ENCODE measurements around the gene ARHGAP33. TPM values are rescaled to one million over a fixed set of nuclear protein-coding genes. Genes with fewer than 3 reads are reported as not detected.
"Not testable (repeated sequence)": the region's sequence is repeated elsewhere in the genome, so short reads cannot be mapped to it uniquely, and the experiment has no call there.

ARHGAP33 gene
- total and polyA plus RNA-seq, 10 of the 15 experiments (the other 5 are each of a cell fraction or from before 2014, with no cell fraction given), result 0.05 to 22.9 (median 2.3) TPM; not detected in 1

DNA sequence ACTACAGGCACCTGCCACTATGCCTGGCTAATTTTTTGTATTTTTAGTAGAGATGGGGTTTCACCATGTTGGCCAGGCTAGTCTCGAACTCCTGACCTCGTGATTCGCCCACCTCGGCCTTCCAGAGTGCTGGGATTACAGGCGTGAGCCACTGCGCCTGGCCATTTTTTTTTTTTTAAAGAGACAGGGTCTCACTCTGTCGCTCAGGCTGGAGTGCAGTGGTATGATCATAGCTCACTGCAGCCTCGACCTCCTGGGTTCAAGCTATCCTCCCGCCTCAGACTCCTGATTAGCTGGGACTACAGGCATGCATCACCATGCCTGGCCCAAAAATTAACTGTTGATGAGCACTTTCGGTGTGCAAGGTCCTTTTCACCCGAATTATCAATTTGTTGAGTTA is 60.7 kb downstream of the ARHGAP33 start:
- H4K20me1 ChIP-seq (ENCODE audit: control insufficient read depth, insufficient read depth); H3K9ac ChIP-seq (ENCODE audit: control insufficient read depth, insufficient read depth, low read length); H3K4me1 ChIP-seq (ENCODE audit: control insufficient read depth, insufficient read depth, low read length); H3K27me3 ChIP-seq (replicated peaks in 1 of 2; ENCODE audit: control insufficient read depth in 2 of 2, insufficient read depth in 2 of 2, low read length in 1 of 2); intact Hi-C loops (cut with micrococcal nuclease; ENCODE audit: unreplicated experiment); H3K79me2 ChIP-seq (ENCODE audit: control insufficient read depth, insufficient read depth, low read length); FAIRE-seq; SMC1A ChIA-PET (ENCODE audit: uncharacterized antibody, unreplicated experiment); H3K36me3 ChIP-seq (ENCODE audit: control insufficient read depth in 2 of 2, insufficient read depth in 2 of 2, low read length in 1 of 2); H3K4me3 ChIP-seq; H3K9me3 ChIP-seq (replicated peaks; ENCODE audit: control insufficient read depth, insufficient read depth, low read length); BruUV-seq (replicated peaks); ATAC-seq; in situ Hi-C loops (cut with MboI); H3K27ac ChIP-seq (ENCODE audit: control insufficient read depth, insufficient read depth); H3K4me2 ChIP-seq (ENCODE audit: control insufficient read depth, insufficient read depth); RAD21 ChIA-PET (ENCODE audit: unreplicated experiment); DNase-seq (ENCODE audit: low read depth, low spot score); POLR2A ChIA-PET; H2AFZ ChIP-seq (ENCODE audit: control insufficient read depth, low read depth, low read length): not testable (repeated sequence)
- 9% methylated on average over 11 of the region's 11 CpGs for WGBS (ENCODE audit: insufficient coverage, insufficient replicate concordance, low lambda C conversion rate, missing lambda C conversion rate)
- CTCF ChIA-PET, result interaction anchor here (1.4 kb wide), 1 partner anchor 10 kb away, joined by 4 read pairs; no protein-coding TSS in a partner anchor

Other genes starting within 250 kb of the ARHGAP33 start
Only the 7 nearest of the 29 such genes appear.
- gene IGFLR1, start 33.1 kb upstream of the ARHGAP33 start, total RNA-seq (2014; rRNA removed), result 27.2 and 28.7 TPM in 2 replicates
- gene IGFLR1, start 33.1 kb upstream of the ARHGAP33 start, total RNA-seq (2014; rRNA removed; fragmentation: Illumina TruSeq; extraction: Trizol), result 8.3 and 9.1 TPM in 2 replicates
- 35.3 and 41.7 TPM in 2 replicates for gene IGFLR1, start 33.1 kb upstream of the ARHGAP33 start, total RNA-seq (2021)
- gene IGFLR1, start 33.1 kb upstream of the ARHGAP33 start, polyA plus RNA-seq (2011; rRNA removed), result 10.1 and 22.4 TPM in 2 replicates
- gene IGFLR1, start 33.1 kb upstream of the ARHGAP33 start, polyA plus RNA-seq (2014; fragmentation: Illumina TruSeq; extraction: Trizol), result 5.9 and 8.7 TPM in 2 replicates
- gene IGFLR1, start 33.1 kb upstream of the ARHGAP33 start, polyA plus RNA-seq (2014; fragmentation: Nextera tagmentation; extraction: Ambion mirVana), result 10 to 100 TPM in 1 of 2 experiments, 1 to 10 TPM in 1; 2.5 to 11.9 TPM
- gene IGFLR1, start 33.1 kb upstream of the ARHGAP33 start, polyA plus RNA-seq (2014; rRNA removed), result 39.9 and 47.9 TPM in 2 replicates
- 10 to 100 TPM; 36.4 to 36.8 TPM for gene IGFLR1, start 33.1 kb upstream of the ARHGAP33 start, polyA plus RNA-seq (2016; fragmentation: Nextera tagmentation; extraction: Ambion mirVana)
- 9.4 and 14.0 TPM in 2 replicates for gene U2AF1L4, start 30.1 kb upstream of the ARHGAP33 start, total RNA-seq (2014; rRNA removed)
- gene U2AF1L4, start 30.1 kb upstream of the ARHGAP33 start, total RNA-seq (2014; rRNA removed; fragmentation: Illumina TruSeq; extraction: Trizol), result 7.9 and 9.3 TPM in 2 replicates
- gene U2AF1L4, start 30.1 kb upstream of the ARHGAP33 start, total RNA-seq (2021), result 13.0 and 16.4 TPM in 2 replicates
- 11.8 and 16.2 TPM in 2 replicates for gene U2AF1L4, start 30.1 kb upstream of the ARHGAP33 start, polyA plus RNA-seq (2011; rRNA removed)
- 9.6 and 13.4 TPM in 2 replicates for gene U2AF1L4, start 30.1 kb upstream of the ARHGAP33 start, polyA plus RNA-seq (2014; fragmentation: Illumina TruSeq; extraction: Trizol)
- gene U2AF1L4, start 30.1 kb upstream of the ARHGAP33 start, polyA plus RNA-seq (2014; fragmentation: Nextera tagmentation; extraction: Ambion mirVana), result 10 to 100 TPM in 1 of 2 experiments, 1 to 10 TPM in 1; 9.6 to 13.7 TPM
- gene U2AF1L4, start 30.1 kb upstream of the ARHGAP33 start, polyA plus RNA-seq (2014; rRNA removed), result 21.6 and 22.1 TPM in 2 replicates
- gene U2AF1L4, start 30.1 kb upstream of the ARHGAP33 start, polyA plus RNA-seq (2016; fragmentation: Nextera tagmentation; extraction: Ambion mirVana), result 10 to 100 TPM; 17.1 to 17.4 TPM
- gene PSENEN, start 29.9 kb upstream of the ARHGAP33 start, total RNA-seq (2014; rRNA removed), result 37.8 and 39.4 TPM in 2 replicates
- gene PSENEN, start 29.9 kb upstream of the ARHGAP33 start, total RNA-seq (2014; rRNA removed; fragmentation: Illumina TruSeq; extraction: Trizol), result 34.3 and 34.7 TPM in 2 replicates
- 35.6 and 42.9 TPM in 2 replicates for gene PSENEN, start 29.9 kb upstream of the ARHGAP33 start, total RNA-seq (2021)
- 10.5 and 14.4 TPM in 2 replicates for gene PSENEN, start 29.9 kb upstream of the ARHGAP33 start, polyA plus RNA-seq (2011; rRNA removed)
- gene PSENEN, start 29.9 kb upstream of the ARHGAP33 start, polyA plus RNA-seq (2014; fragmentation: Illumina TruSeq; extraction: Trizol), result 29.9 and 35.1 TPM in 2 replicates
- gene PSENEN, start 29.9 kb upstream of the ARHGAP33 start, polyA plus RNA-seq (2014; fragmentation: Nextera tagmentation; extraction: Ambion mirVana), result 100 to 1,000 TPM; 143 to 178 TPM
- 32.3 and 44.0 TPM in 2 replicates for gene PSENEN, start 29.9 kb upstream of the ARHGAP33 start, polyA plus RNA-seq (2014; rRNA removed)
- gene PSENEN, start 29.9 kb upstream of the ARHGAP33 start, polyA plus RNA-seq (2016; fragmentation: Nextera tagmentation; extraction: Ambion mirVana), result 10 to 100 TPM; 62.6 to 66.7 TPM
- gene LIN37, start 27.0 kb upstream of the ARHGAP33 start, total RNA-seq (2014; rRNA removed), result 6.0 and 6.9 TPM in 2 replicates
- 7.4 and 10.9 TPM in 2 replicates for gene LIN37, start 27.0 kb upstream of the ARHGAP33 start, total RNA-seq (2014; rRNA removed; fragmentation: Illumina TruSeq; extraction: Trizol)
- gene LIN37, start 27.0 kb upstream of the ARHGAP33 start, total RNA-seq (2021), result 6.8 and 7.4 TPM in 2 replicates
- 4.0 and 5.1 TPM in 2 replicates for gene LIN37, start 27.0 kb upstream of the ARHGAP33 start, polyA plus RNA-seq (2011; rRNA removed)
- 2.8 and 8.2 TPM in 2 replicates for gene LIN37, start 27.0 kb upstream of the ARHGAP33 start, polyA plus RNA-seq (2014; fragmentation: Illumina TruSeq; extraction: Trizol)
- gene LIN37, start 27.0 kb upstream of the ARHGAP33 start, polyA plus RNA-seq (2014; fragmentation: Nextera tagmentation; extraction: Ambion mirVana), result 1 to 10 TPM in 1 of 2 experiments, under 1 TPM in 1; 0.69 to 3.3 TPM
- gene LIN37, start 27.0 kb upstream of the ARHGAP33 start, polyA plus RNA-seq (2014; rRNA removed), result 7.7 and 11.2 TPM in 2 replicates
- gene LIN37, start 27.0 kb upstream of the ARHGAP33 start, polyA plus RNA-seq (2016; fragmentation: Nextera tagmentation; extraction: Ambion mirVana), result 10 to 100 TPM; 10.1 to 11.9 TPM
- gene HSPB6, start 18.5 kb upstream of the ARHGAP33 start, total RNA-seq (2014; rRNA removed), result not detected in 2 replicates
- gene HSPB6, start 18.5 kb upstream of the ARHGAP33 start, total RNA-seq (2014; rRNA removed; fragmentation: Illumina TruSeq; extraction: Trizol), result not detected in 2 replicates
- gene HSPB6, start 18.5 kb upstream of the ARHGAP33 start, total RNA-seq (2021), result 0.51 and 1.6 TPM in 2 replicates
- 0.12 and 0.20 TPM in 2 replicates for gene HSPB6, start 18.5 kb upstream of the ARHGAP33 start, polyA plus RNA-seq (2011; rRNA removed)
- 0.13 and 0.16 TPM in 2 replicates for gene HSPB6, start 18.5 kb upstream of the ARHGAP33 start, polyA plus RNA-seq (2014; fragmentation: Illumina TruSeq; extraction: Trizol)
- not detected for gene HSPB6, start 18.5 kb upstream of the ARHGAP33 start, polyA plus RNA-seq (2014; fragmentation: Nextera tagmentation; extraction: Ambion mirVana)
- gene HSPB6, start 18.5 kb upstream of the ARHGAP33 start, polyA plus RNA-seq (2014; rRNA removed), result 0.09 TPM in 1 of 2 replicates, not detected in the other
- under 1 TPM; 0.52 TPM for gene HSPB6, start 18.5 kb upstream of the ARHGAP33 start, polyA plus RNA-seq (2016; fragmentation: Nextera tagmentation; extraction: Ambion mirVana)
- 3.7 and 5.9 TPM in 2 replicates for gene PROSER3, start 17.4 kb upstream of the ARHGAP33 start, total RNA-seq (2014; rRNA removed)
- 4.8 and 5.2 TPM in 2 replicates for gene PROSER3, start 17.4 kb upstream of the ARHGAP33 start, total RNA-seq (2014; rRNA removed; fragmentation: Illumina TruSeq; extraction: Trizol)
- gene PROSER3, start 17.4 kb upstream of the ARHGAP33 start, total RNA-seq (2021), result 24.0 and 25.1 TPM in 2 replicates
- 4.1 and 5.3 TPM in 2 replicates for gene PROSER3, start 17.4 kb upstream of the ARHGAP33 start, polyA plus RNA-seq (2011; rRNA removed)
- 12.3 and 17.2 TPM in 2 replicates for gene PROSER3, start 17.4 kb upstream of the ARHGAP33 start, polyA plus RNA-seq (2014; fragmentation: Illumina TruSeq; extraction: Trizol)
- under 1 TPM; 0.85 to 0.86 TPM for gene PROSER3, start 17.4 kb upstream of the ARHGAP33 start, polyA plus RNA-seq (2014; fragmentation: Nextera tagmentation; extraction: Ambion mirVana)
- 14.0 and 15.6 TPM in 2 replicates for gene PROSER3, start 17.4 kb upstream of the ARHGAP33 start, polyA plus RNA-seq (2014; rRNA removed)
- gene PROSER3, start 17.4 kb upstream of the ARHGAP33 start, polyA plus RNA-seq (2016; fragmentation: Nextera tagmentation; extraction: Ambion mirVana), result 10 to 100 TPM; 14.2 to 14.6 TPM
- gene PRODH2, start 37.3 kb downstream of the ARHGAP33 start, total RNA-seq (2014; rRNA removed), result not detected in 2 replicates
- gene PRODH2, start 37.3 kb downstream of the ARHGAP33 start, total RNA-seq (2014; rRNA removed; fragmentation: Illumina TruSeq; extraction: Trizol), result not detected in 2 replicates
- gene PRODH2, start 37.3 kb downstream of the ARHGAP33 start, total RNA-seq (2021), result not detected in 2 replicates
- gene PRODH2, start 37.3 kb downstream of the ARHGAP33 start, polyA plus RNA-seq (2011; rRNA removed), result 0.07 TPM in 1 of 2 replicates, not detected in the other
- not detected in 2 replicates for gene PRODH2, start 37.3 kb downstream of the ARHGAP33 start, polyA plus RNA-seq (2014; fragmentation: Illumina TruSeq; extraction: Trizol)
- not detected for gene PRODH2, start 37.3 kb downstream of the ARHGAP33 start, polyA plus RNA-seq (2014; fragmentation: Nextera tagmentation; extraction: Ambion mirVana)
- not detected in 2 replicates for gene PRODH2, start 37.3 kb downstream of the ARHGAP33 start, polyA plus RNA-seq (2014; rRNA removed)
- gene PRODH2, start 37.3 kb downstream of the ARHGAP33 start, polyA plus RNA-seq (2016; fragmentation: Nextera tagmentation; extraction: Ambion mirVana), result not detected